Measurements from ENCODE around the gene NAB1.
A peak's percentile ranks its signal among the peaks of the same experiment; 100 is the strongest.

Gene NAB1

GRCh38 chr2:190637903-190638618, 10.8 kb upstream of the NAB1 start:
- no peak for DNase-seq

GRCh38 chr2:190640117-190640516, 8.8 kb upstream of the NAB1 start:
- no peak for DNase-seq

GRCh38 chr2:190641469-190641868, 7.4 kb upstream of the NAB1 start:
- DNase-seq = no peak

GRCh38 chr2:190646780-190647522, 1.9 kb upstream of the NAB1 start:
- DNase-seq = no peak

GRCh38 chr2:190648289-190649034, 421 bp upstream of the NAB1 start:
- peak; percentile 80 for DNase-seq

- DNase-seq = no peak
These were observed 1.0 kb downstream of the NAB1 start for GRCh38 chr2:190649798-190650390.

- DNase-seq = no peak
These were observed 2.5 kb downstream of the NAB1 start for GRCh38 chr2:190651413-190651812.

GRCh38 chr2:190653231-190653630, 4.3 kb downstream of the NAB1 start:
- no peak for DNase-seq

GRCh38 chr2:190653931-190654330, 5.0 kb downstream of the NAB1 start:
- DNase-seq = no peak

- DNase-seq = peak; percentile 78
These were observed 6.2 kb downstream of the NAB1 start for GRCh38 chr2:190655113-190655512.

GRCh38 chr2:190655570-190655969, 6.7 kb downstream of the NAB1 start:
- peak; percentile 15 for DNase-seq

- DNase-seq = no peak
These were observed 7.4 kb downstream of the NAB1 start for GRCh38 chr2:190656301-190656700.

GRCh38 chr2:190657474-190658255, 8.8 kb downstream of the NAB1 start:
- DNase-seq = no peak

GRCh38 chr2:190659553-190659952, 10.7 kb downstream of the NAB1 start:
- no peak for DNase-seq

- no peak for DNase-seq
These were observed 13.9 kb downstream of the NAB1 start for GRCh38 chr2:190662754-190663153.

GRCh38 chr2:190663348-190663747, 14.5 kb downstream of the NAB1 start:
- no peak for DNase-seq

GRCh38 chr2:190663839-190664238, 15.0 kb downstream of the NAB1 start:
- no peak for DNase-seq

GRCh38 chr2:190664240-190664639, 15.4 kb downstream of the NAB1 start:
- no peak for DNase-seq

- DNase-seq = no peak
These were observed 18.0 kb downstream of the NAB1 start for GRCh38 chr2:190666895-190667294.

GRCh38 chr2:190668892-190669291, 20.0 kb downstream of the NAB1 start:
- no peak for DNase-seq

- DNase-seq = no peak
These were observed 21.5 kb downstream of the NAB1 start for GRCh38 chr2:190670182-190670946.

Data from COR-L47 (cell line).